ENCODE measurements around the gene WDR55.
"Not testable (repeated sequence)": the region's sequence is repeated elsewhere in the genome, so short reads cannot be mapped to it uniquely, and the experiment has no call there.

Gene WDR55

GRCh38 chr5:140658870-140659269 lies 5.8 kb upstream of the WDR55 start:
- DNase-seq = no peak

DNA sequence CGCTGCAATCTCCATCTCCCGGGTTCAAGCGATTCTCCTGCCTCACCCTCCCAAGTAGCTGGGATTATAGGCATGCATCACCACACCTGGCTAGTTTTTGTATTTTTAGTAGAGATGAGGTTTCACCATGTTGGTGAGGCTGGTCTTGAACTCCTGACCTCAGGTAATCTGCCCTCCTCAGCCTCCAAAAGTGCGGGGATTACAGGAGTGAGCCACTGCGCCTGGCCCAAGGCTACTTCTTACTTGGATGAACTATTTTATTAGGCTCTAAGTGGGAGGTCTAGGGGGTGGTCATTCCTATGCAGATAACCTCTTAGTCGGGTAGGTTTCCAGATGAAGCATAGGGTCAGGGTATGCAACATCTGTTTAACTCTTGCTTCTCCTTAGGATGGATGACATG lies 4.3 kb upstream of the WDR55 start:
- DNase-seq = not testable (repeated sequence)

- DNase-seq = no peak
These were observed 710 bp upstream of the WDR55 start for GRCh38 chr5:140664030-140664358.

- DNase-seq = not testable (repeated sequence)
These were observed 6.3 kb downstream of the WDR55 start for GRCh38 chr5:140671035-140671434.

GRCh38 chr5:140671472-140672125 lies 6.9 kb downstream of the WDR55 start:
- no peak for DNase-seq

DNA sequence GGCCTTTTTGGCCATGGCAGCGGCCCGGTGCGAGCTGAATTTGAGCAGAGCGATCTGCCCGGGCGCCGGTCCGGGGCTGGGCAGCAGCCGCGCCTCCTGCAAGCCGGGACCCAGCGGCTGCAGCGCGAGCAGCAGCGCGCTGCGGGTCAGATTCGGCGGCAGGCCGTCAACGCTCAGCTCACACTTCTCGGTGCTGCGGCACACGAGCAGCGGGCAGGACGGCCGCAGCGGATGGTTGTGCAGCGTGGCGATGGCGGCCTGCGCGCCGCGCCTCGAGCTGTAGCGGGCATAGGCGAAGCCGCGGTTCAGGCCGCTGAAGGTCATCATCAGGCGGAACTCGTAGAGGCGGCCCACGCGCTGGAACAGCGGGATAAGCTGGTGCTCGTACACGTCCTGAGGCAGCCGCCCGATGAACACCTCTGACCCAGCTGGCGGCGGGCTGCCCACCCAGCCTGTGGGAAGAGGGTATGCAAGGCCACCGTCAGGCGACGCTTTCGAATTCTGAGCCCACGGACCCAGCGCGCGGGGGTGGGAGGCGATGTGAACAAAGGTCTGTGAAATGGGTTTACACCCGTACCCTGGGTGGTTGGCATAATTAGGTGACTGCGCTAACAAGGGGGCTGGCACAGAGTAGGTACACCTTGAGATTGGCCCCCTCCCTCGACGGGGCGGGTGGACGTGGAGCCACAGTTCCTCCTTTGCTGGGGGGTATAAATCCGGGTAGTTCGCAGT lies 7.9 kb downstream of the WDR55 start:
- DNase-seq = no peak

DNA sequence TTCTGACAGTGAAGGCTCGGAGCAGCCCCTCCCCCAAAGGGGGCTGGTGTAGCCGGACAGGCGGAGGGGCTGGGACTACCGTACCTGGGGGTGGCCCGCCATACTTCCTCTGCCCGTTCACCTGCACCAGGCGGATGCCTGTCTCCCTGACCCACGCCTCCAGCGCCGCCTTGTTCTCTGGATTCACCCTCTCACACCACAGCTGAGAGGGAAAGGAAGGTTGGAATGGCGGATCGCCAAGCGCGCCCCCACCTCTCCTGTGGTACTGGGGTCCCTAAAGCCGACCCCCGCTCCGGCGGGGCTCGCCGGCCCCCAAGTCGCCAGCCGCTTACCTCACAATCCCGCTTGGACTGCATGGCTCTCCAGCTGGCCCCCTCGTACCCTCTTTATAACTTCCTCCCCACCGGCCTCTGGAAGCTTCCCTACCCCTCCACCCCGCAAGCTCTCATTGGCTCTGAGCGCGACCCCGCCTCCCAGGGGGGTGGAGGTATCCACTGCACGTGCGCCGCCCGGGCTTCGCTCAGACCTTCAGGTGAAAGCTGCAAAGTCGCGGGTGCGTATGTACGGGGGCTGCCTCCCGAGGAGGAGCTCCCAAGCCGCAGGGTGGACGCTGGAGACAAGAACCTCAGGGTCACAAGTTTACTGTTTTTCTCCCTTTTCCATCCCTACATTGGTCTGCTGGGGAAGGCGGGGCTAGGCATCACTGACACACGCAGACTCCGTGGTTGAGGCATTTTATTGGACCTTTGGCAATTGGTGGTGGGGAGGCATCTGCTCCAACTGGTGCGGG lies 8.7 kb downstream of the WDR55 start, which contains the start of gene DND1:
TSS of gene DND1 (minus strand) at position 390 of the 790 bp plus-strand sequence. CDS start at position 356, 34 bp downstream.
- no peak for DNase-seq

DNA sequence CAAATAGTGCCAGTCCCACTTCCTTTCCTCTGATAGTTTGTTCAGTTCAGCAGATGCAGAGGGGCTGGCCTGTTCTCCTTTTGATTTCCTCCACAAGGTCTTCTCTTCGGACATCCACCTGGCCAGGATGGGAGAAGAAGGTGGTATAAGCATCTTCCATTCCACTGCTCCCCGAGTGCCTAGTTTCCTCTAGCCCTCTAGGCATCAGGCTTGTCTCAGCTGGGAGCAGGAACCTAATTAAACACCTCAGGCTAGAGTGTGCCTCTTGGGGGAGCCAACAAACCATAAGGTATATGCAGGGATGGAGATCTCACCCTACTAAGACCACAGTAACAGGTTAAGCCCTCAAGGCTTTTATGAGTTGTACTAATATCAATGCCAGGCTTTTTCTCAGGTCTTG lies 9.5 kb downstream of the WDR55 start:
- no peak for DNase-seq

DNA sequence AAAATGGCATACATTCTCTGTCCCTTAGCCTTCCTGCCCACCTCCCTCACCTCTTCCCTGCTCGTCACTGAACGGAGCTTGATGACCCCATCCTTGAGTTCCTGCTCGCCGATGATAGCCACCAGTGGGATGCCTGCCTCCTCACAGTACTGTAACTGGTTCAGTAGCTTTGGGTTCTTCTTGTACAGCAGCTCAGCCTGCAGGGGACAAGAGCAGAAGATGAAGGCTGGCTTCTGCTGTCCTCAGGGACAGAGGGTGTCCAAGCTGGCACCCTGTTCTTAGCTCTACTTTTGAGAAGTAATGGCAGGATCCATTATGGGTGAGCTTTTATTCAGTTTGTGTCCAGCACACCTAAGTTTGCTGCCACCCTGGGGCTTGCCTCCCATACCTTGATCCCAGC lies 9.9 kb downstream of the WDR55 start:
- no peak for DNase-seq

- DNase-seq = no peak
These were observed 13.2 kb downstream of the WDR55 start for GRCh38 chr5:140677947-140678346.

DNA sequence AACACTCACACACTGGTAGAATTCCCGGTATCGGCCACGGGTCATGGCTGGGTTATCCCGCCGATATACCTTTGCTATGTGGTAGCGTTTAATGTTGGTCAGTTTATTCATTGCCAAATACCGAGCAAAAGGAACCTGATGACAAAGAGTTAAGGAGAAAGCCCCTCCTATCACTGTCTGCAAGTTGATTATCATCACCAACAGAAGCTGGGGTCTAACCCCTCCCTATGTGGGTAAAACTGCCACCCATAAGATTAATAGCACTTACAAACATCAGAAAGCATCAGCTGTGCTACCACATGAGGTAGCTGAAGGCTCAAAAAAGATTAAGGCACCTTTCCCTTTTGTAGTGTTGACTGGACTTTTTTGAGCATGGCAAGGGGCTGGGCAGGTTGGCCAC lies 14.3 kb downstream of the WDR55 start:
- no peak for DNase-seq

- peak; percentile 36 for DNase-seq
These were observed 25.8 kb downstream of the WDR55 start for GRCh38 chr5:140690376-140690932.

- DNase-seq = peak; percentile 82
These were observed 26.5 kb downstream of the WDR55 start, which contains the start of the genes HARS1 and HARS2 for GRCh38 chr5:140690941-140691924. Gene HARS1 (minus strand): TSS chr5:140691370. CDS start chr5:140691304, 66 bp downstream. Gene HARS2 (plus strand): TSS chr5:140691455. CDS start chr5:140691649, 194 bp downstream.

DNA sequence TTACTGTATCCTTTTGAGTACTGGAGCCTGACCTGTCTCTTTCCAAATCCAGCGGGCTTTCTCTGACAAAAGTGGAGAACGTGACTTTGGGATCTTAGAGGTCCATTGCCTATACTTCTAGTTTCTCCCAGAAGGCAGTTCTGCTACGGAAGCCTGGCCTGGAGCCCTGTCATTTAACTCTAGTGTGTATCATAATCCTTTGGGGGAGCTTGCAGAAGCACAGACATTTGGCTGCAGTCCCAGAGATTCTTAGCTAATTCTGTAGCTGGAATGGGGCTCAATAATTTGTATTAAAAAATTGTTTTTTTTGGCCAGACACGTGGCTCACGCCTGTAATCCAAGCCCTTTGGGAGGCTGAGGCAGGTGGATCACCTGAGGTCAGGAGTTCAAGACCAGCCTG lies 29.6 kb downstream of the WDR55 start:
- no peak for DNase-seq

DNA sequence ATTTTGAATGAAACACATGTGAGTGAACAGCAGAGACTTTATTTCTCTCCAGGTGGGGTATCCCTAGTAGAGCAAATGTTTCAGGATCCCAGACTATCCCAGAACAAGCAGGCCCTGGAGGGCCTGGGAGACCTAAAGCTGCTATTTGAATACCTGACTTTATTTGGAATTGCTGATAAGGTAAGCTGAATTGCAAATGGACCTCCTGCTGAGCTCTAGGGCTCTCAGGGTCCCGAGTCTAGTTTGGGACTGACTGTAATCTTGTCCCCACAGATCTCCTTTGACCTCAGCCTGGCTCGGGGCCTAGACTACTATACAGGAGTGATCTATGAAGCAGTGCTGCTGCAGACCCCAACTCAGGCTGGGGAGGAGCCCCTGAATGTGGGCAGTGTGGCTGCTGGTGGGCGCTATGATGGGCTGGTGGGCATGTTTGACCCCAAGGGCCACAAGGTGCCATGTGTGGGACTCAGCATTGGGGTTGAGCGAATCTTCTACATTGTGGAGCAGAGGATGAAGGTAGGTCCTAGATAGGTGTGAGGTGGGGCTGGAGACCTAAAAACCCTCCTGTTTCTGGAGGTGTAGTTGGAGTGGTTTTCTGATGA lies 32.3 kb downstream of the WDR55 start:
- no peak for DNase-seq

DNA sequence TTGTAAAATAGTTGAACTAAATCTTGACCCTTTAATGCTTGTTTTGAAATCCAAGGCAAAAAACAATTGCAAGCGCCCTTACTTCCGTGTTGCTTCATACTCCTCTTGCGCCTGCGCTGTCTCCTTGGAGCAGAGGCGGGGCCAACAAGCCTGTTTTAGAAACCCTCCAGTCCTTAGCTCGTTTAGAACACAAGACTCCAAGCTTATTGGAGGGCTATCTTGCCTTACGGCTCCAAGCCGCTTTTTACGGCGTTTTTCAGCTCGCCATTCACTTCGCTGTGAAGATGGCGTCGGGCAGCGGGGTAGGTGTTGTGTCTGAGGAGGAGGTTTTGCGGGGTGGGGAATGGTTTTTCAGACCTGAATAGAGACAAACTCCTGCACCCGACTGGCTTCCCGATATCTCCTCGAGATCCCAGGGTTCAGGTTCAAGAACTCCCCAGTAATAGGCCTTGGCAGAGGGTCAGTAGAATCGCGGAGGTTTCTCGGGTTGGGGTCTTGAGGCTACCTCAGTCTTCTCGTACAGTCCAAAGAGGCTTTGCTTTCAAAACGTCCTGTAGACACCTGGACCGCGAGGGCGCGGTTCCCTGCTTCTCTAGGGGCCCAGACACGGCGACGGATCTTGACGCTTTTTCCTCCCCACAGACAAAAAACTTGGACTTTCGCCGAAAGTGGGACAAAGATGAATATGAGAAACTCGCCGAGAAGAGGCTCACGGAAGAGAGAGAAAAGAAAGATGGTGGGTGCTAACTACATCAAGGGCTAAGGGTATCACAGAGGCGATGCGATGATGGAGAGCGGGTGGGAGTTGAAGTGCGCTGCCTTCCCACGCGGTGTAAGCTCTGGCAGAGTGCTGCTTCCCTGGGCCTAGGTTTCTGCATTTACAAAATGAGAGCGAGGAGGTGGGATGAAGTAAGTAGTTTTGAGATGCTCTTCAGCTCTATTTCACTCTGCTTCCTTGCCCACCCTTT lies 35.8 kb downstream of the WDR55 start, which contains the start of gene ZMAT2:
TSS of gene ZMAT2 (plus strand) at position 271 of the 968 bp plus-strand sequence. CDS start at position 285, 14 bp downstream.
- peak; percentile 88 for DNase-seq

GRCh38 chr5:140707812-140708211 lies 43.1 kb downstream of the WDR55 start:
- DNase-seq = no peak

- not testable (repeated sequence) for DNase-seq
These were observed 44.1 kb downstream of the WDR55 start for GRCh38 chr5:140708787-140709186.

DNA sequence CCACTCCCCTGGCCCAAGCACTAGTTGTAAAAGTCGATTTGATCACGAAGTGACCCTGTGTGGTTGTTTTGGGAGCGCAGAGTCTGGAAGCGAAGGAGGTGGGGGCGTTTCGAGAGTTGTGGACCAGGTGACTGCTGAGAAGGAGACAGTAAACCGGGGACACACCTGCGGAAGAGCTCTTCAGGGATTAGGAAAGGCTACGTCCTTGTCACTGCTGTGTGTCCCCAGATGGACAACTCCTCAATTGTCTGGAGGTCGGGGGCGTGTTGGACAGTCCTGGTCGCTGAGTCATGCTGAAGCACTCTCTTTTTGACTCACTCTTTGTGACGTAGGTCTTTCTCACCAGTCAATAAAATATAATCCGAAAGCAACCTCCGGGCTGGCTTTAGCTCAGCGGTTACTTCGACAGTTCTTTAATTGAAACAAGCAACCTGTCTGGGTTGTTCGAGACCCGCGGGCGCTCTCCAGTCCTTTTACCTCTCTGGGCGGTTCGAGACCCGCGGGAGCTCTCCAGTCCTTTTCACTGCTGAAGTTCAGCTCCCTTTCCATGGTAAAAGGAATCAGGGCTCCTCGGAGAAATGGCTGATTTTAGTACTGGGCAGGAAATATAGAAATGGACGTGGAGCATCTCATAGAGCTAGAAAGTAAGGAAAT lies 46.3 kb downstream of the WDR55 start:
- peak; percentile 88 for DNase-seq

DNA sequence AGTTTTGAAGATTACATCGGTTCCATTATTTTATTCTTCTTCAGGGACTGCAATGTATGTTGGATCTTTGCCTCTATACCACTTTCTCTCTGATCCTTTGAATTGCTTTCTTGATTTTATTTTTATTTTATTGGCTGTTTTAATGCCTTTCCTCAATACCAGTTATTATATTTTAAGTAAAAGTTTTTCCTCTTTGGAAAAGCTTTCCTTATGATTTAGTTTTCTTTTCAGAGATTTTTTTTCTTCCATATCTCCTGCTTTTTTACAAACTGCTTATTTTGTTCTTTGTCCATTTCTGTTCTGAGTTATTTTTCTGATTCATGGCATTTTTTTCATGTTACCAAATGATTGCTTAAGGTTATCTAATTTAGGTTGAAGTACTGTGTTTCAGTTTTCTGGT lies 47.1 kb downstream of the WDR55 start:
- DNase-seq = no peak

Measured in NCI-H2227 treated with DMSO at 0.1 percent for 48 hours (cell line).